Measurements from ENCODE around the gene RABGAP1L.

The RABGAP1L gene

DNA sequence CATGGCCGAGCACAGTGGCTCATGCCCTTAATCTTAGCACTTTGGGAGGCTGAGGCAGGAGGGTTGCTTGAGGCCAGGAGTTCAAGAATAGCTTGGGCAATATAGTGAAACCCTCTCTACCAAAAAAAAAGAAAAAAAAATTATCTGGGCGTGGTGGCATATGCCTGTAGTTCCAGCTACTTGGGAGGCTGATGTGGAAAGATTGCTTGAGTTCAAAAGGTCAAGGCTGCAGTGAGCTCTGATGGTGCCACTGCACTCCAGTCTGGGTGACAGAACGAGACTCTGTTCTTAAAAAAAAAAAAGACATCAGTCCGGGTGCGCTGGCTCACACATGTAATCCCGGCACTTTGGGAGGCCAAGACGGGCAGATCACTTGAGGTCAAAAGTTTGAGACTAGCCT, 589.3 kb downstream of the RABGAP1L start:
- ChIA-PET CTCF (interaction anchor here (1.1 to 12.1 kb wide), 8 partner anchors 9 to 493 kb away, joined by 3 to 174 read pairs (median 6); no protein-coding TSS in a partner anchor), POLR2A (no interaction called here)
- H3K4me3 ChIP-seq (ENCODE audit: low read depth, low read length): no peak overlapping the region
- DNase-seq (ENCODE audit: low read depth, low spot score): no peak
- TF ChIP-seq, protein P1, sequence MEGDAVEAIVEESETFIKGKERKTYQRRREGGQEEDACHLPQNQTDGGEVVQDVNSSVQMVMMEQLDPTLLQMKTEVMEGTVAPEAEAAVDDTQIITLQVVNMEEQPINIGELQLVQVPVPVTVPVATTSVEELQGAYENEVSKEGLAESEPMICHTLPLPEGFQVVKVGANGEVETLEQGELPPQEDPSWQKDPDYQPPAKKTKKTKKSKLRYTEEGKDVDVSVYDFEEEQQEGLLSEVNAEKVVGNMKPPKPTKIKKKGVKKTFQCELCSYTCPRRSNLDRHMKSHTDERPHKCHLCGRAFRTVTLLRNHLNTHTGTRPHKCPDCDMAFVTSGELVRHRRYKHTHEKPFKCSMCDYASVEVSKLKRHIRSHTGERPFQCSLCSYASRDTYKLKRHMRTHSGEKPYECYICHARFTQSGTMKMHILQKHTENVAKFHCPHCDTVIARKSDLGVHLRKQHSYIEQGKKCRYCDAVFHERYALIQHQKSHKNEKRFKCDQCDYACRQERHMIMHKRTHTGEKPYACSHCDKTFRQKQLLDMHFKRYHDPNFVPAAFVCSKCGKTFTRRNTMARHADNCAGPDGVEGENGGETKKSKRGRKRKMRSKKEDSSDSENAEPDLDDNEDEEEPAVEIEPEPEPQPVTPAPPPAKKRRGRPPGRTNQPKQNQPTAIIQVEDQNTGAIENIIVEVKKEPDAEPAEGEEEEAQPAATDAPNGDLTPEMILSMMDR (IDR thresholded peaks at IDR 0.05; ENCODE audit: insufficient read depth, low read length, missing control alignments): no peak

DNA sequence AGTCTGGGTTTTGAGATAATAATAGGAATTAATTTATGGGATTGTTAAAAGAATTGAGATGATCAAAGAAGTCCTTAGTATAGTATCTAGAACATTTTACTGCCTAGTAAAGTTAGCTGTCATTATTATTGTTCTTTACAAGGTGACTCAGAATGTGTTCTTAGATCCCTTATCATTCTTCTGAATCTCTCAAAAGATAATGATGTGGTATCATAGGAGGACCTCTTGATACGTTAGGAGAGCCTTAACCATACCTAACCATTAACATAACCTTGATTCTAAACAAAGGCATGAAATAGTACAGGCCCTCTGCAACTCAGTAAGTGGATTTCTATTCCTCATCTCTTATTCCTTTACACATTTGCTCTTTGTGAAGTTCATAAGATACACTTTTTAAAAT, 593.8 kb downstream of the RABGAP1L start:
- ChIA-PET POLR2A (no interaction called here), CTCF (interaction anchor here (2.0 kb wide), 1 partner anchor 10 kb away, joined by 11 read pairs; no protein-coding TSS in a partner anchor)
- TF ChIP-seq, protein P1 (IDR thresholded peaks at IDR 0.05; ENCODE audit: insufficient read depth, low read length, missing control alignments): no peak
- no peak for DNase-seq (ENCODE audit: low read depth, low spot score)
- H3K4me3 ChIP-seq (ENCODE audit: low read depth, low read length): no peak overlapping the region

DNA sequence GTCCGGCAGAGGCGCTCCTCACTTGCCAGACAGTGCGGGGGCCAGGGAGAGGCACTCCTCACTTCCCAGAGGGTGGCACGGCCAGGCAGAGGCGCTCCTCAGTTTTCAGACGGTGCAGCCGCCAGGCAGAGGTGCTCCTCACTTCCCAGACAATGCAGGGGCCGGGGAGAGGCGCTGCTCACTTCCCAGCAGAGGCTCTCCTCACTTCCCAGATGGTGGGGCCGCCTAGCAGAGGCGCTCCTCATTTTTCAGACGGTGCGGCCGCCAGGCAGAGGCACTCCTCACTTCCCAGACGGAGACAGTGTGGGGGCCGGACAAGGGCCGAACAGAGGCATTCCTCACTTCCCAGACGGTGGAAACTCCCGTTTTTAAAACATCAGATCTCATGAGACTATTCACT, 602.0 kb downstream of the RABGAP1L start:
- DNase-seq (ENCODE audit: low read depth, low spot score): no peak
- ChIA-PET POLR2A (no interaction called here), CTCF (no interaction called here)
- TF ChIP-seq, protein P1 (IDR thresholded peaks at IDR 0.05; ENCODE audit: insufficient read depth, low read length, missing control alignments): no peak
- H3K4me3 ChIP-seq (ENCODE audit: low read depth, low read length): no peak overlapping the region

DNA sequence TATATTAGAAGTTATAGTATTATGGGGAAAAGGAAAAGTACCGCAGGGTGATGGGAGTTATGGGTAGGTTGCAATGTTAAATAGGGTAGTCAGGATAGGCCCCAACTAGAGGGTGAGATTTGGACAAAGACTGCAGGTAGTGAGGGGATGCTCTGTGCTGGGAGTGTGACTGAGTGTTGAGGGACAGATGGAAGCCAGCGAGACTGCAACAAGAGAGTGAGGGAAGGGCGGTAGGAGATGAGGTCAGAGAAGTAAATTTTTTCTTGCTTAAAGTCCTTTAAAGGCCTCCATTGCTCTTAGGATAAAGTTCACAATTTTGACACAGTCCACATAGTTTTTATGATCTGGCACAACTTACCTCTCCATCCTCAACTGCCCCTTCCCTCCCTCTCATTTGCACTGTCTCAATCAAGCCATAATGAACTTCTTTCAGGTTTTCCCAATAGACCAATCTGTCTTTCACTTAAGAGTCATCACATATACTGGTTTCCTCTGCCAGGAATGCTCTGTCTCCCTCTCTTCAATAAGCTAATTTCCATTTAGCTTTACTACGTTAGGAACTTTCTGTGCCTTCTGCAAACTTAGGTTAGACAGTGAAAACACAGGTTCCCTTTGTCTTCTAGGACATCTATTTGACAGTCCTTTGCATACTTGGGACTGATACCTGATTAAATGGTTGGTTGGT, 602.7 kb downstream of the RABGAP1L start:
- TF ChIP-seq, protein P1 (IDR thresholded peaks at IDR 0.05; ENCODE audit: insufficient read depth, low read length, missing control alignments): no peak
- DNase-seq (ENCODE audit: low read depth, low spot score): no peak
- no peak overlapping the region for H3K4me3 ChIP-seq (ENCODE audit: low read depth, low read length)
- CTCF ChIA-PET: interaction anchor here (1.4 to 1.7 kb wide), 2 partner anchors 11 to 14 kb away, joined by 4 to 10 read pairs; no protein-coding TSS in a partner anchor
- POLR2A ChIA-PET: no interaction called here

DNA sequence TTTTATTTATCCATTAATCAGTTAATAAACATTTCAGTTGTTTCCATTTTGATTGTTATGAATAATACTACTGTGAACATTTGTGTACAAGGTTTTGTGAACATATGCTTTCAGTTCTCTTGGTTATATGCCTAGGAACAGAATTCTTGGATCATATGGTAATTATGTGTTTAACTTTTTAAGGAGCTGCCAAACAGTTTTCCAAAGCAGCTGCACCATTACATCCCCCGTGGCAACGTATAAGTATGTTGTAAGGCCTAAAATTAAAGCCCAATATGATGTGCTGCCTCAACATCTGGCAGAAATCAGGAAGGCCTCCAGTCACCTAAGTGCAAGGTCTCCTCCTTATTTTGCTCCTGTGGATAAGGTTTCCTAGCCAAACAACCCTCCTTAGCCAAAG, 604.9 kb downstream of the RABGAP1L start:
- ChIA-PET POLR2A (no interaction called here), CTCF (no interaction called here)
- no peak overlapping the region for H3K4me3 ChIP-seq (ENCODE audit: low read depth, low read length)
- TF ChIP-seq, protein P1 (IDR thresholded peaks at IDR 0.05; ENCODE audit: insufficient read depth, low read length, missing control alignments): no peak
- no peak for DNase-seq (ENCODE audit: low read depth, low spot score)

DNA sequence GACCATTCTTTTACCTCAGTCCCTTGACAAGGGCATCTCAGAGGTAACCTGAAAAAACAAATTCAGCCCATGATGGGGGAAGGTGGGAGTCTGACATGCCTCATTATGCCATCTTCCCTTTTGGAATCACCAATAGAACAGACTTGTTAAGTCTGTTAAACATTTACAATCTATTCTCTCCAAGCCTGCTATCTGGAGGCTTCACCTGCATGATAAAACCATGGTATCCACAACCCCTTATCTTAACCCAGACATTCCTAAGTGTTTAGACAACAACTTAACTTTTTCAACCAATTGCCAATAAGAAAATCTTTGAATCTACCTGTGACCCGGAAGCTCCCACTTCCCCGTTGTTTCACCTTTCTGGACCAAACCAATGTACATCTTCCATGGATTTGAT, 607.4 kb downstream of the RABGAP1L start:
- CTCF ChIA-PET: interaction anchor here (1.1 to 1.9 kb wide), 5 partner anchors 213 to 504 kb away, joined by 4 to 9 read pairs (median 5); no protein-coding TSS in a partner anchor
- DNase-seq (ENCODE audit: low read depth, low spot score): no peak
- H3K4me3 ChIP-seq (ENCODE audit: low read depth, low read length): no peak overlapping the region
- TF ChIP-seq, protein P1 (IDR thresholded peaks at IDR 0.05; ENCODE audit: insufficient read depth, low read length, missing control alignments): no peak
- POLR2A ChIA-PET: no interaction called here
